GM19239 (cell line): ENCODE measurements around the gene SUDS3.
"Not testable (repeated sequence)": the region's sequence is repeated elsewhere in the genome, so short reads cannot be mapped to it uniquely, and the experiment has no call there.

Source experiments
- DNase-seq: peaks from one replicate; pipeline ENCODE4 v3.0.0; 2011; ENCODE audit warnings: low spot score; ENCODE audit not compliant: insufficient read length
- FAIRE-seq: peaks from 2 replicates; lab custom pipeline; 2011; peaks lifted over from hg19 to GRCh38; lab: Jason Lieb, UNC

Gene SUDS3

GRCh38 chr12:118391424-118391823 lies 15.1 kb downstream of the SUDS3 start:
- DNase-seq (no peak), FAIRE-seq (no peak)

GRCh38 chr12:118391836-118392235 lies 15.5 kb downstream of the SUDS3 start:
- FAIRE-seq (no peak), DNase-seq (no peak)

- FAIRE-seq (no peak), DNase-seq (no peak)
Observed at GRCh38 chr12:118397708-118398440, 21.5 kb downstream of the SUDS3 start.

GRCh38 chr12:118398524-118398923 lies 22.2 kb downstream of the SUDS3 start:
- DNase-seq (no peak), FAIRE-seq (no peak)

- FAIRE-seq (no peak), DNase-seq (no peak)
Observed at GRCh38 chr12:118398940-118399339, 22.6 kb downstream of the SUDS3 start.

GRCh38 chr12:118402251-118402650 lies 25.9 kb downstream of the SUDS3 start:
- FAIRE-seq (no peak), DNase-seq (no peak)

- FAIRE-seq (peak; percentile 86), DNase-seq (peak; percentile 27)
Observed at GRCh38 chr12:118404876-118405521, 28.6 kb downstream of the SUDS3 start.

- DNase-seq, FAIRE-seq: not testable (repeated sequence)
Observed at GRCh38 chr12:118408241-118408640, 31.9 kb downstream of the SUDS3 start.

- no peak for DNase-seq
- FAIRE-seq: no peak
Observed at GRCh38 chr12:118409834-118410233, 33.5 kb downstream of the SUDS3 start.

GRCh38 chr12:118417942-118418341 lies 41.6 kb downstream of the SUDS3 start:
- no peak for DNase-seq

GRCh38 chr12:118418385-118419057 lies 42.2 kb downstream of the SUDS3 start:
- FAIRE-seq (no peak), DNase-seq (no peak)

More at GRCh38 chr12:118417942-118418341, 41.6 kb downstream of the SUDS3 start:
- FAIRE-seq: no peak

GRCh38 chr12:118420673-118421072 lies 44.3 kb downstream of the SUDS3 start:
- DNase-seq (no peak), FAIRE-seq (no peak)

- FAIRE-seq: no peak
- DNase-seq: no peak
Observed at GRCh38 chr12:118424884-118425283, 48.5 kb downstream of the SUDS3 start.

GRCh38 chr12:118425364-118425763 lies 49.0 kb downstream of the SUDS3 start:
- FAIRE-seq (no peak), DNase-seq (no peak)

- FAIRE-seq (no peak), DNase-seq (no peak)
Observed at GRCh38 chr12:118427819-118428218, 51.5 kb downstream of the SUDS3 start.

GRCh38 chr12:118428643-118429042 lies 52.3 kb downstream of the SUDS3 start:
- DNase-seq (no peak), FAIRE-seq (no peak)

GRCh38 chr12:118429688-118430383 lies 53.5 kb downstream of the SUDS3 start:
- DNase-seq (no peak), FAIRE-seq (no peak)

GRCh38 chr12:118430516-118430915 lies 54.2 kb downstream of the SUDS3 start:
- no peak for DNase-seq
- no peak for FAIRE-seq

GRCh38 chr12:118432812-118433545 lies 56.6 kb downstream of the SUDS3 start:
- FAIRE-seq (no peak), DNase-seq (no peak)
